C4-2B (cell line): Measurements from ENCODE around the gene NCAPH2.
A peak's percentile ranks its signal among the peaks of the same experiment; 100 is the strongest.

Experiments used
- H3K27ac ChIP-seq: fragments of 450-650 bp; 2 replicates; pipeline ENCODE4 v1.5.1; 2017
- CTCF ChIP-seq: fragments of 450-650 bp; conservative IDR thresholded peaks from 2 replicates; pipeline ENCODE4 v1.5.1; 2017; ENCODE audit warnings: mild to moderate bottlenecking
- ZFX ChIP-seq: fragments of 450-650 bp; IDR thresholded peaks from 2 replicates; pipeline ENCODE4 v1.6.1; 2017

Gene NCAPH2

GRCh38 chr22:50505276-50505775 is 2.7 kb upstream of the NCAPH2 start:
- no peak overlapping the region for H3K27ac ChIP-seq
- no peak for TF ChIP-seq ZFX
- no peak for TF ChIP-seq CTCF

- peak overlapping the region; percentile 85 for H3K27ac ChIP-seq
Measured at GRCh38 chr22:50505776-50506610, 2.0 kb upstream of the NCAPH2 start.

GRCh38 chr22:50506611-50507420 is 1.2 kb upstream of the NCAPH2 start:
- H3K27ac ChIP-seq = peak overlapping the region; percentile 85
- TF ChIP-seq ZFX (no peak), CTCF (no peak)

More at GRCh38 chr22:50505776-50506610, 2.0 kb upstream of the NCAPH2 start:
- TF ChIP-seq CTCF (no peak), ZFX (no peak)

GRCh38 chr22:50507421-50507990 is 518 bp upstream of the NCAPH2 start, which contains the start of gene LMF2:
Gene LMF2 (minus strand): TSS chr22:50507702. CDS start chr22:50507675, 27 bp downstream.
- TF ChIP-seq ZFX = peak; percentile 82; the same call in 1 of the 2 replicates
- TF ChIP-seq CTCF = no peak
- peak within 1 kb of the TSS; percentile 85 for H3K27ac ChIP-seq

GRCh38 chr22:50508897-50509296 is 873 bp downstream of the NCAPH2 start:
- TF ChIP-seq CTCF = no peak
- no peak for TF ChIP-seq ZFX
- peak overlapping the region; percentile 83; the same call in 1 of the 2 replicates for H3K27ac ChIP-seq

GRCh38 chr22:50513175-50513574 is 5.2 kb downstream of the NCAPH2 start:
- no peak for TF ChIP-seq ZFX
- TF ChIP-seq CTCF = no peak

More at GRCh38 chr22:50513175-50513574, 5.2 kb downstream of the NCAPH2 start:
- no peak overlapping the region for H3K27ac ChIP-seq
